HepG2 (cell line): ENCODE results near the gene PCBP4. TPM values are rescaled to one million over a fixed set of nuclear protein-coding genes. Genes with fewer than 3 reads are reported as not detected.
A peak's percentile ranks its signal among the peaks of the same experiment; 100 is the strongest.

Experiments used
- ARID2 ChIP-seq: sonication (generic); formaldehyde crosslinking; IDR thresholded peaks from 2 replicates; pipeline ENCODE4 v1.8.1; 2022; ENCODE audit warnings: mild to moderate bottlenecking, missing genetic modification reagents, borderline replicate concordance
- CBX2 ChIP-seq, 2 experiments: fragments of 200-600 bp in 1 of 2; sonication (generic); formaldehyde crosslinking in 1 of 2; IDR thresholded peaks; 2 replicates each; pipeline versions ENCODE4 v1.7.0 to v1.8.1; 2018 to 2022; ENCODE audit warnings: low read depth in 2 of 2, low read length in 1 of 2, mild to moderate bottlenecking in 1 of 2, missing genetic modification reagents in 1 of 2
- FOXC1 ChIP-seq: sonication (generic); formaldehyde crosslinking; IDR thresholded peaks from 2 replicates; pipeline ENCODE4 v1.8.0; 2022; ENCODE audit warnings: mild to moderate bottlenecking, missing genetic modification reagents, borderline replicate concordance
- HNF4A ChIP-seq: sonication (generic); formaldehyde crosslinking; IDR thresholded peaks from 2 replicates; pipeline ENCODE4 v1.4.0; 2020; ENCODE audit warnings: missing genetic modification reagents
- HOXA5 ChIP-seq: sonication (generic); formaldehyde crosslinking; IDR thresholded peaks from 2 replicates; pipeline ENCODE4 v1.4.0; 2020; ENCODE audit warnings: missing genetic modification reagents
- ISX ChIP-seq: sonication (generic); formaldehyde crosslinking; conservative IDR thresholded peaks from 2 replicates; pipeline ENCODE4 v1.5.0; 2020; ENCODE audit warnings: missing genetic modification reagents
- NAIF1 ChIP-seq: sonication (generic); formaldehyde crosslinking; IDR thresholded peaks from 2 replicates; pipeline ENCODE4 v1.5.0; 2020; ENCODE audit warnings: mild to moderate bottlenecking, missing genetic modification reagents, borderline replicate concordance
- PCBP1 ChIP-seq: fragments of 200-400 bp; formaldehyde crosslinking; IDR thresholded peaks from 2 replicates; pipeline ENCODE4 v1.6.1; 2017; ENCODE audit warnings: mild to moderate bottlenecking, low read depth, low read length, borderline replicate concordance
- SRSF1 ChIP-seq: fragments of 200-400 bp; formaldehyde crosslinking; optimal IDR thresholded peaks from 2 replicates; pipeline ENCODE3; 2017; ENCODE audit warnings: mild to moderate bottlenecking, low read depth, low read length, moderate library complexity
- SRSF9 ChIP-seq: fragments of 200-400 bp; formaldehyde crosslinking; IDR thresholded peaks from 2 replicates; pipeline ENCODE4 v1.6.1; 2018; ENCODE audit warnings: borderline replicate concordance, mild to moderate bottlenecking, low read depth, low read length; ENCODE audit not compliant: insufficient read depth, poor library complexity, severe bottlenecking
- WIZ ChIP-seq: sonication (generic); formaldehyde crosslinking; IDR thresholded peaks from 2 replicates; pipeline ENCODE4 v1.5.1; 2020; ENCODE audit warnings: mild to moderate bottlenecking, missing genetic modification reagents
- ZFP1 ChIP-seq: IDR thresholded peaks from 2 replicates; pipeline ENCODE4 v1.6.1; 2016
- ZFP36L2 ChIP-seq: sonication (generic); formaldehyde crosslinking; IDR thresholded peaks from 2 replicates; pipeline ENCODE4 v1.4.0; 2020; ENCODE audit warnings: missing genetic modification reagents
- ZNF12 ChIP-seq: sonication (generic); formaldehyde crosslinking; IDR thresholded peaks from 2 replicates; pipeline ENCODE4 v1.5.0; 2020; ENCODE audit warnings: missing genetic modification reagents
- ZNF329 ChIP-seq: sonication (generic); formaldehyde crosslinking; IDR thresholded peaks from 2 replicates; pipeline ENCODE4 v1.9.0; 2021; ENCODE audit warnings: low read depth, mild to moderate bottlenecking, missing genetic modification reagents
- ZNF546 ChIP-seq: sonication (generic); formaldehyde crosslinking; conservative IDR thresholded peaks from 2 replicates; pipeline ENCODE4 v1.8.1; 2023; ENCODE audit warnings: mild to moderate bottlenecking, missing genetic modification reagents
- ZNF616 ChIP-seq: sonication (generic); formaldehyde crosslinking; IDR thresholded peaks from 2 replicates; pipeline ENCODE4 v1.5.0; 2020; ENCODE audit warnings: low read depth, mild to moderate bottlenecking, missing genetic modification reagents
- ZNF891 ChIP-seq: sonication (generic); formaldehyde crosslinking; IDR thresholded peaks from 2 replicates; pipeline ENCODE4 v1.5.0; 2020; ENCODE audit warnings: mild to moderate bottlenecking, missing genetic modification reagents
- polyA plus RNA-seq, 8 experiments: library from polyadenylated mRNA; depleted of rRNA in 3 of 8; stranded (reverse) in 7 of 8; unstranded in 1 of 8; fragments of >200 nt; fragmentation: Illumina TruSeq in 4 of 8; extraction: Trizol in 4 of 8; gene quantifications; 2 replicates each; pipeline versions ENCODE4 v1.2.1 to v1.2.3, GENCODE V29; 2011 to 2016; ENCODE audit warnings: low read depth in 4 of 8, missing spikeins in 1 of 8, mixed read lengths in 1 of 8; ENCODE audit not compliant: insufficient read depth in 1 of 8
- total RNA-seq, 5 experiments: library from RNA; depleted of rRNA; stranded (reverse); fragments of >200 nt; fragmentation: Illumina TruSeq; extraction: Trizol; gene quantifications; 2 replicates each; pipeline ENCODE4 v1.2.3, GENCODE V29; 2016; ENCODE audit warnings: low read depth in 1 of 5
- TF ChIP-seq, protein P1 (sequence below): sonication (generic); formaldehyde crosslinking; IDR thresholded peaks from 2 replicates; pipeline ENCODE4 v1.8.0; 2023; ENCODE audit warnings: mild to moderate bottlenecking, missing genetic modification reagents
- TF ChIP-seq, protein P2 (sequence below): sonication (generic); formaldehyde crosslinking; IDR thresholded peaks from 2 replicates; pipeline ENCODE4 v1.5.1; 2020; ENCODE audit warnings: missing genetic modification reagents, mild to moderate bottlenecking, borderline replicate concordance
- TF ChIP-seq, protein P3 (sequence below): sonication (generic); formaldehyde crosslinking; conservative IDR thresholded peaks from 2 replicates; pipeline ENCODE4 v1.4.0; 2020; ENCODE audit warnings: mild to moderate bottlenecking, missing genetic modification reagents, moderate library complexity
- TF ChIP-seq, protein P4 (sequence below): sonication (generic); formaldehyde crosslinking; IDR thresholded peaks from 2 replicates; pipeline ENCODE4 v1.4.0; 2020; ENCODE audit warnings: mild to moderate bottlenecking, missing genetic modification reagents

The PCBP4 gene
- total and polyA plus RNA-seq, 2 of the 13 experiments (the other 11 are each of a cell fraction or from before 2014, with no cell fraction given): 36.8 to 51.3 TPM

DNA sequence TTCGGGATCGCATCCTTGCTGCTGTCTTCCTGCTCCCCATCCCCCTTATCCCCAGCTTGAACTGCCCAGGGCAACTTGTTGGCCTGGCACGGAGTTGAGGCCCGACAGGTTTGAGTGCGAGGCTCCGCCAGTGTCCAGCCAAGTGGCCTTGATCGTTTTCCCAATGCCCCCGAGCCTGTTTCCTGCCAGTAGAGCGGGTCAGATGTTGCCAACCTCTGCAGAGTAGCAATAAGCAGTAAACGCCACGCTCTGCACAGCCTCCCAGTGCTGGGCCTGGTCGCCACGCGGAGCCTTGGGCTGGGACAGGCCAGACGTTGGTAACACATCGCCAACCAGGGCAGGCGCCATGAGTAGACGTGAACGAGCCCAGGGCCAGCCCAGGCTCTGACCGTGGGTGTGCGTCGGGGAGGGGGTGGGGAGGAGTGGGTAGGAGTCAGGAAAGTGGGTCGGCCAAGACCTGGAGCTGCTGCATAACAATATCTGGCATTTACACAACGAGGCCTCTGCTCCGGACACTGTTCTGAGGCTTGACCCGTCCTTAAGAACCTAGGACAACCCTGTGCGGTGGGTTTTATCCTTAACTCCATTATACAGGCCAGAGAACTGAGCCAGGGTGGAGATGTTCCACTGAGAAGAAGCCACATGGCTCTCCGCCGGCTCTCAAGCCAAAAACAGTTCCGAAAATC lies 7.2 kb upstream of the PCBP4 start (continued):
- TF ChIP-seq SRSF9: no peak
- TF ChIP-seq, protein P1, sequence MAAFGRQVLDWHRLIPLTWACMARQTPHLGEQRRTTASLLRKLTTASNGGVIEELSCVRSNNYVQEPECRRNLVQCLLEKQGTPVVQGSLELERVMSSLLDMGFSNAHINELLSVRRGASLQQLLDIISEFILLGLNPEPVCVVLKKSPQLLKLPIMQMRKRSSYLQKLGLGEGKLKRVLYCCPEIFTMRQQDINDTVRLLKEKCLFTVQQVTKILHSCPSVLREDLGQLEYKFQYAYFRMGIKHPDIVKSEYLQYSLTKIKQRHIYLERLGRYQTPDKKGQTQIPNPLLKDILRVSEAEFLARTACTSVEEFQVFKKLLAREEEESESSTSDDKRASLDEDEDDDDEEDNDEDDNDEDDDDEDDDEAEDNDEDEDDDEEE (CRISPR knock-in tag): peak; percentile 90
- TF ChIP-seq CBX2 (IDR thresholded peaks at IDR 0.05; ENCODE audit: low read depth, low read length): no peak
- TF ChIP-seq CBX2 (CRISPR knock-in tag; IDR thresholded peaks at IDR 0.05; ENCODE audit: low read depth): no peak
- TF ChIP-seq, protein P2, sequence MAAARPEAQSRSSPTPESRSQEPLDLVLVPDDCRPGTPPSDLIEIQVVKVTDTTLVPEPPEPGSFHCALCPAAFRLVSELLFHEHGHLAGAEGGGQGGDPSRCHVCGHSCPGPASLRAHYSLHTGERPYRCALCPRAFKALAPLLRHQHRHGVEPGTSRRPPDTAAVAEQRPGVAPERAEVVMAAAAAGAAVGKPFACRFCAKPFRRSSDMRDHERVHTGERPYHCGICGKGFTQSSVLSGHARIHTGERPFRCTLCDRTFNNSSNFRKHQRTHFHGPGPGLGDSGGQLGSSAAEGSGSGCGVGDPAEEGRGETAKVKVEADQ (CRISPR knock-in tag): no peak
- TF ChIP-seq, protein P3, sequence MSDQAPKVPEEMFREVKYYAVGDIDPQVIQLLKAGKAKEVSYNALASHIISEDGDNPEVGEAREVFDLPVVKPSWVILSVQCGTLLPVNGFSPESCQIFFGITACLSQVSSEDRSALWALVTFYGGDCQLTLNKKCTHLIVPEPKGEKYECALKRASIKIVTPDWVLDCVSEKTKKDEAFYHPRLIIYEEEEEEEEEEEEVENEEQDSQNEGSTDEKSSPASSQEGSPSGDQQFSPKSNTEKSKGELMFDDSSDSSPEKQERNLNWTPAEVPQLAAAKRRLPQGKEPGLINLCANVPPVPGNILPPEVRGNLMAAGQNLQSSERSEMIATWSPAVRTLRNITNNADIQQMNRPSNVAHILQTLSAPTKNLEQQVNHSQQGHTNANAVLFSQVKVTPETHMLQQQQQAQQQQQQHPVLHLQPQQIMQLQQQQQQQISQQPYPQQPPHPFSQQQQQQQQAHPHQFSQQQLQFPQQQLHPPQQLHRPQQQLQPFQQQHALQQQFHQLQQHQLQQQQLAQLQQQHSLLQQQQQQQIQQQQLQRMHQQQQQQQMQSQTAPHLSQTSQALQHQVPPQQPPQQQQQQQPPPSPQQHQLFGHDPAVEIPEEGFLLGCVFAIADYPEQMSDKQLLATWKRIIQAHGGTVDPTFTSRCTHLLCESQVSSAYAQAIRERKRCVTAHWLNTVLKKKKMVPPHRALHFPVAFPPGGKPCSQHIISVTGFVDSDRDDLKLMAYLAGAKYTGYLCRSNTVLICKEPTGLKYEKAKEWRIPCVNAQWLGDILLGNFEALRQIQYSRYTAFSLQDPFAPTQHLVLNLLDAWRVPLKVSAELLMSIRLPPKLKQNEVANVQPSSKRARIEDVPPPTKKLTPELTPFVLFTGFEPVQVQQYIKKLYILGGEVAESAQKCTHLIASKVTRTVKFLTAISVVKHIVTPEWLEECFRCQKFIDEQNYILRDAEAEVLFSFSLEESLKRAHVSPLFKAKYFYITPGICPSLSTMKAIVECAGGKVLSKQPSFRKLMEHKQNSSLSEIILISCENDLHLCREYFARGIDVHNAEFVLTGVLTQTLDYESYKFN (CRISPR knock-in tag): no peak
- TF ChIP-seq ZNF329: peak; percentile 63; the same call in 1 of the 2 replicates
- peak; percentile 31; the same call in 1 of the 2 replicates for TF ChIP-seq ZNF546 (CRISPR knock-in tag)
- TF ChIP-seq ZNF891 (CRISPR knock-in tag): peak; percentile 16; the same call in 1 of the 2 replicates
- no peak for TF ChIP-seq NAIF1
- TF ChIP-seq FOXC1: peak; percentile 4; the same call in 1 of the 2 replicates
- TF ChIP-seq ISX (CRISPR knock-in tag): no peak
- TF ChIP-seq SRSF1: no peak
- TF ChIP-seq HOXA5 (CRISPR knock-in tag): no peak
- TF ChIP-seq PCBP1: 0 out of 2 replicates have a peak, but pooled peaks have one; percentile 18
- TF ChIP-seq WIZ: 0 out of 2 replicates have a peak, but pooled peaks have one; percentile 26
- TF ChIP-seq, protein P4, sequence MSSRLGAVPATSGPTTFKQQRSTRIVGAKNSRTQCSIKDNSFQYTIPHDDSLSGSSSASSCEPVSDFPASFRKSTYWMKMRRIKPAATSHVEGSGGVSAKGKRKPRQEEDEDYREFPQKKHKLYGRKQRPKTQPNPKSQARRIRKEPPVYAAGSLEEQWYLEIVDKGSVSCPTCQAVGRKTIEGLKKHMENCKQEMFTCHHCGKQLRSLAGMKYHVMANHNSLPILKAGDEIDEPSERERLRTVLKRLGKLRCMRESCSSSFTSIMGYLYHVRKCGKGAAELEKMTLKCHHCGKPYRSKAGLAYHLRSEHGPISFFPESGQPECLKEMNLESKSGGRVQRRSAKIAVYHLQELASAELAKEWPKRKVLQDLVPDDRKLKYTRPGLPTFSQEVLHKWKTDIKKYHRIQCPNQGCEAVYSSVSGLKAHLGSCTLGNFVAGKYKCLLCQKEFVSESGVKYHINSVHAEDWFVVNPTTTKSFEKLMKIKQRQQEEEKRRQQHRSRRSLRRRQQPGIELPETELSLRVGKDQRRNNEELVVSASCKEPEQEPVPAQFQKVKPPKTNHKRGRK (CRISPR knock-in tag): no peak
- TF ChIP-seq ZFP36L2: no peak
- no peak for TF ChIP-seq ZFP1
- no peak for TF ChIP-seq HNF4A (CRISPR knock-in tag)
- no peak for TF ChIP-seq ZNF12 (CRISPR knock-in tag)
- 0 out of 2 replicates have a peak, but pooled peaks have one; percentile 1 for TF ChIP-seq ZNF616 (CRISPR knock-in tag)
- TF ChIP-seq ARID2 (CRISPR knock-in tag): no peak
